ENCODE results near the gene TM4SF4.

TM4SF4 gene

GRCh38 chr3:149527531-149528339, 53.2 kb downstream of the TM4SF4 start:
- peaks cover 27% of the 10 kb centered on the region for H3K36me3 ChIP-seq (ENCODE audit: insufficient read depth, low read length)
- no peaks in the 10 kb centered on the region for H3K9me3 ChIP-seq (ENCODE audit: low read length)
- no peak overlapping the region for H3K9ac ChIP-seq (ENCODE audit: low read length)
- H3K4me1 ChIP-seq (ENCODE audit: insufficient read depth, low read length): peaks cover 31% of the 10 kb centered on the region
- peak overlapping the region; percentile 10 for H3K27ac ChIP-seq (ENCODE audit: low read depth, low read length)
- H3K4me3 ChIP-seq (ENCODE audit: low read depth in 1 of 2, low read length in 2 of 2): no peak overlapping the region
- H3K27me3 ChIP-seq (ENCODE audit: control insufficient read depth in 1 of 2, insufficient read depth in 2 of 2, low read length in 2 of 2): no peaks in the 10 kb centered on the region

GRCh38 chr3:149528340-149528650, 53.8 kb downstream of the TM4SF4 start:
- peak overlapping the region; percentile 10 for H3K27ac ChIP-seq (ENCODE audit: low read depth, low read length)
- H3K36me3 ChIP-seq (ENCODE audit: insufficient read depth, low read length): peaks cover 27% of the 10 kb centered on the region
- H3K9ac ChIP-seq (ENCODE audit: low read length): no peak overlapping the region
- no peaks in the 10 kb centered on the region for H3K27me3 ChIP-seq (ENCODE audit: control insufficient read depth in 1 of 2, insufficient read depth in 2 of 2, low read length in 2 of 2)
- no peaks in the 10 kb centered on the region for H3K9me3 ChIP-seq (ENCODE audit: low read length)
- peaks cover 36% of the 10 kb centered on the region for H3K4me1 ChIP-seq (ENCODE audit: insufficient read depth, low read length)
- H3K4me3 ChIP-seq (ENCODE audit: low read depth in 1 of 2, low read length in 2 of 2): no peak overlapping the region

- Histone ChIP-seq H3K9ac (ENCODE audit: low read length) (no peak overlapping the region), H3K27me3 (ENCODE audit: control insufficient read depth in 1 of 2, insufficient read depth in 2 of 2, low read length in 2 of 2) (no peaks in the 10 kb centered on the region), H3K4me3 (ENCODE audit: low read depth in 1 of 2, low read length in 2 of 2) (no peak overlapping the region), H3K9me3 (ENCODE audit: low read length) (no peaks in the 10 kb centered on the region), H3K4me1 (ENCODE audit: insufficient read depth, low read length) (peaks cover 44% of the 10 kb centered on the region), H3K36me3 (ENCODE audit: insufficient read depth, low read length) (peaks cover 19% of the 10 kb centered on the region), H3K27ac (ENCODE audit: low read depth, low read length) (no peak overlapping the region)
Observed at GRCh38 chr3:149529099-149529498, 54.6 kb downstream of the TM4SF4 start.

GRCh38 chr3:149532489-149533180, 58.1 kb downstream of the TM4SF4 start:
- Histone ChIP-seq H3K9me3 (ENCODE audit: low read length) (no peaks in the 10 kb centered on the region), H3K36me3 (ENCODE audit: insufficient read depth, low read length) (no peaks in the 10 kb centered on the region), H3K4me1 (ENCODE audit: insufficient read depth, low read length) (peaks cover 78% of the 10 kb centered on the region), H3K4me3 (ENCODE audit: low read depth in 1 of 2, low read length in 2 of 2) (peak overlapping the region in 1 of 2 donors; percentile 7), H3K27me3 (ENCODE audit: control insufficient read depth in 1 of 2, insufficient read depth in 2 of 2, low read length in 2 of 2) (no peaks in the 10 kb centered on the region), H3K27ac (ENCODE audit: low read depth, low read length) (peak overlapping the region; percentile 62), H3K9ac (ENCODE audit: low read length) (no peak overlapping the region)

- Histone ChIP-seq H3K4me1 (ENCODE audit: insufficient read depth, low read length) (peaks cover 67% of the 10 kb centered on the region), H3K36me3 (ENCODE audit: insufficient read depth, low read length) (no peaks in the 10 kb centered on the region), H3K9me3 (ENCODE audit: low read length) (no peaks in the 10 kb centered on the region), H3K4me3 (ENCODE audit: low read depth in 1 of 2, low read length in 2 of 2) (no peak overlapping the region), H3K9ac (ENCODE audit: low read length) (no peak overlapping the region), H3K27me3 (ENCODE audit: control insufficient read depth in 1 of 2, insufficient read depth in 2 of 2, low read length in 2 of 2) (no peaks in the 10 kb centered on the region), H3K27ac (ENCODE audit: low read depth, low read length) (peak overlapping the region; percentile 62)
Observed at GRCh38 chr3:149534082-149534481, 59.6 kb downstream of the TM4SF4 start.

- Histone ChIP-seq H3K9ac (ENCODE audit: low read length) (no peak overlapping the region), H3K9me3 (ENCODE audit: low read length) (no peaks in the 10 kb centered on the region), H3K27ac (ENCODE audit: low read depth, low read length) (peak overlapping the region; percentile 62), H3K27me3 (ENCODE audit: control insufficient read depth in 1 of 2, insufficient read depth in 2 of 2, low read length in 2 of 2) (no peaks in the 10 kb centered on the region), H3K4me3 (ENCODE audit: low read depth in 1 of 2, low read length in 2 of 2) (no peak overlapping the region), H3K4me1 (ENCODE audit: insufficient read depth, low read length) (peaks cover 73% of the 10 kb centered on the region), H3K36me3 (ENCODE audit: insufficient read depth, low read length) (no peaks in the 10 kb centered on the region)
Observed at GRCh38 chr3:149534671-149535332, 60.3 kb downstream of the TM4SF4 start.

- H3K4me1 ChIP-seq (ENCODE audit: insufficient read depth, low read length): peaks cover 78% of the 10 kb centered on the region
- H3K27ac ChIP-seq (ENCODE audit: low read depth, low read length): peak overlapping the region; percentile 62
- H3K4me3 ChIP-seq (ENCODE audit: low read depth in 1 of 2, low read length in 2 of 2): no peak overlapping the region
- H3K9me3 ChIP-seq (ENCODE audit: low read length): no peaks in the 10 kb centered on the region
- no peaks in the 10 kb centered on the region for H3K36me3 ChIP-seq (ENCODE audit: insufficient read depth, low read length)
- no peak overlapping the region for H3K9ac ChIP-seq (ENCODE audit: low read length)
- no peaks in the 10 kb centered on the region for H3K27me3 ChIP-seq (ENCODE audit: control insufficient read depth in 1 of 2, insufficient read depth in 2 of 2, low read length in 2 of 2)
Observed at GRCh38 chr3:149535333-149535685, 60.8 kb downstream of the TM4SF4 start.

- H3K27ac ChIP-seq (ENCODE audit: low read depth, low read length): peak overlapping the region; percentile 62
- H3K27me3 ChIP-seq (ENCODE audit: control insufficient read depth in 1 of 2, insufficient read depth in 2 of 2, low read length in 2 of 2): no peaks in the 10 kb centered on the region
- peaks cover 73% of the 10 kb centered on the region for H3K4me1 ChIP-seq (ENCODE audit: insufficient read depth, low read length)
- peaks cover 5% of the 10 kb centered on the region for H3K36me3 ChIP-seq (ENCODE audit: insufficient read depth, low read length)
- no peaks in the 10 kb centered on the region for H3K9me3 ChIP-seq (ENCODE audit: low read length)
- H3K4me3 ChIP-seq (ENCODE audit: low read depth in 1 of 2, low read length in 2 of 2): peak overlapping the region in 1 of 2 donors; percentile 5
- H3K9ac ChIP-seq (ENCODE audit: low read length): peak overlapping the region; percentile 2
Observed at GRCh38 chr3:149536429-149536828, 61.9 kb downstream of the TM4SF4 start.

- Histone ChIP-seq H3K27ac (ENCODE audit: low read depth, low read length) (no peak overlapping the region), H3K36me3 (ENCODE audit: insufficient read depth, low read length) (peaks cover 16% of the 10 kb centered on the region), H3K9ac (ENCODE audit: low read length) (no peak overlapping the region), H3K27me3 (ENCODE audit: control insufficient read depth in 1 of 2, insufficient read depth in 2 of 2, low read length in 2 of 2) (no peaks in the 10 kb centered on the region), H3K4me3 (ENCODE audit: low read depth in 1 of 2, low read length in 2 of 2) (no peak overlapping the region), H3K4me1 (ENCODE audit: insufficient read depth, low read length) (peaks cover 74% of the 10 kb centered on the region), H3K9me3 (ENCODE audit: low read length) (no peaks in the 10 kb centered on the region)
Observed at GRCh38 chr3:149538371-149538770, 63.9 kb downstream of the TM4SF4 start.

GRCh38 chr3:149541091-149541491, 66.6 kb downstream of the TM4SF4 start:
- Histone ChIP-seq H3K27ac (ENCODE audit: low read depth, low read length) (no peak overlapping the region), H3K27me3 (ENCODE audit: control insufficient read depth in 1 of 2, insufficient read depth in 2 of 2, low read length in 2 of 2) (no peaks in the 10 kb centered on the region), H3K4me1 (ENCODE audit: insufficient read depth, low read length) (peaks cover 67% of the 10 kb centered on the region), H3K9ac (ENCODE audit: low read length) (no peak overlapping the region), H3K9me3 (ENCODE audit: low read length) (no peaks in the 10 kb centered on the region), H3K36me3 (ENCODE audit: insufficient read depth, low read length) (peaks cover 16% of the 10 kb centered on the region), H3K4me3 (ENCODE audit: low read depth in 1 of 2, low read length in 2 of 2) (no peak overlapping the region)

- Histone ChIP-seq H3K4me3 (ENCODE audit: low read depth in 1 of 2, low read length in 2 of 2) (no peak overlapping the region), H3K27ac (ENCODE audit: low read depth, low read length) (no peak overlapping the region), H3K9me3 (ENCODE audit: low read length) (no peaks in the 10 kb centered on the region), H3K36me3 (ENCODE audit: insufficient read depth, low read length) (peaks cover 16% of the 10 kb centered on the region), H3K27me3 (ENCODE audit: control insufficient read depth in 1 of 2, insufficient read depth in 2 of 2, low read length in 2 of 2) (no peaks in the 10 kb centered on the region), H3K9ac (ENCODE audit: low read length) (no peak overlapping the region), H3K4me1 (ENCODE audit: insufficient read depth, low read length) (peaks cover 65% of the 10 kb centered on the region)
Observed at GRCh38 chr3:149542375-149543312, 68.1 kb downstream of the TM4SF4 start.
